Ramos (cell line): ENCODE measurements around the gene PALD1.
"Not testable (repeated sequence)": the region's sequence is repeated elsewhere in the genome, so short reads cannot be mapped to it uniquely, and the experiment has no call there.

Source experiments
- in situ Hi-C: fragments of 300-500 bp; cut with MboI; formaldehyde crosslinking; loops from one replicate; pipeline ENCODE4 v1.14.3; 2022; ENCODE audit warnings: low sequenced_read_pairs; ENCODE audit not compliant: unreplicated experiment

PALD1 gene

GRCh38 chr10:70579234-70580002, 100.9 kb downstream of the PALD1 start:
- in situ Hi-C loops = no loop called here

GRCh38 chr10:70581176-70581575, 102.6 kb downstream of the PALD1 start:
- in situ Hi-C loops = not testable (repeated sequence)

- in situ Hi-C loops = no loop called here
Measured at GRCh38 chr10:70582793-70583668, 104.5 kb downstream of the PALD1 start.

GRCh38 chr10:70583669-70584037, 105.1 kb downstream of the PALD1 start:
- in situ Hi-C loops = no loop called here

GRCh38 chr10:70584366-70584765, 105.8 kb downstream of the PALD1 start:
- in situ Hi-C loops = no loop called here

GRCh38 chr10:70584909-70585544, 106.5 kb downstream of the PALD1 start:
- in situ Hi-C loops = no loop called here

GRCh38 chr10:70585578-70586169, 107.1 kb downstream of the PALD1 start:
- in situ Hi-C loops = no loop called here

GRCh38 chr10:70586348-70586930, 107.9 kb downstream of the PALD1 start:
- in situ Hi-C loops = no loop called here

- in situ Hi-C loops = no loop called here
Measured at GRCh38 chr10:70587045-70587658, 108.6 kb downstream of the PALD1 start.

- in situ Hi-C loops = no loop called here
Measured at GRCh38 chr10:70588255-70588654, 109.7 kb downstream of the PALD1 start.

- in situ Hi-C loops = no loop called here
Measured at GRCh38 chr10:70588859-70589570, 110.4 kb downstream of the PALD1 start.

- in situ Hi-C loops = no loop called here
Measured at GRCh38 chr10:70589762-70590654, 111.4 kb downstream of the PALD1 start.

- in situ Hi-C loops = no loop called here
Measured at GRCh38 chr10:70590655-70591416, 112.3 kb downstream of the PALD1 start.

- in situ Hi-C loops = no loop called here
Measured at GRCh38 chr10:70592186-70592735, 113.7 kb downstream of the PALD1 start.

- in situ Hi-C loops = no loop called here
Measured at GRCh38 chr10:70592746-70593512, 114.4 kb downstream of the PALD1 start.

- in situ Hi-C loops = no loop called here
Measured at GRCh38 chr10:70593513-70593890, 114.9 kb downstream of the PALD1 start.

- in situ Hi-C loops = no loop called here
Measured at GRCh38 chr10:70594161-70594560, 115.6 kb downstream of the PALD1 start.
